Subcutaneous abdominal adipose tissue (tissue), 5 donors: ENCODE data around the gene HHLA2.
A peak's percentile ranks its signal among the peaks of the same experiment; 100 is the strongest.
"Not testable (repeated sequence)": the region's sequence is repeated elsewhere in the genome, so short reads cannot be mapped to it uniquely, and the experiment has no call there.

Source experiments
- H3K27ac ChIP-seq: one replicate; pipeline ENCODE4 v1.7.0; 2013; ENCODE audit warnings: low read depth, mild to moderate bottlenecking, inconsistent platforms, low read length, moderate library complexity
- H3K27me3 ChIP-seq, 5 donors: one replicate each; pipeline ENCODE4 v1.7.0; 2013; ENCODE audit warnings: low read length in 5 of 5, inconsistent platforms in 1 of 5; ENCODE audit not compliant: control insufficient read depth in 5 of 5, insufficient read depth in 4 of 5
- H3K36me3 ChIP-seq, 5 donors: one replicate each; pipeline ENCODE4 v1.7.0; 2013; ENCODE audit warnings: low read length in 5 of 5; ENCODE audit not compliant: control insufficient read depth in 5 of 5, insufficient read depth in 5 of 5
- H3K4me1 ChIP-seq, 5 donors: one replicate each; pipeline ENCODE4 v1.7.0; 2013; ENCODE audit warnings: low read length in 5 of 5, mild to moderate bottlenecking in 3 of 5, moderate library complexity in 1 of 5; ENCODE audit not compliant: control insufficient read depth in 5 of 5, insufficient read depth in 5 of 5
- H3K4me3 ChIP-seq, 5 donors: one replicate each; pipeline ENCODE4 v1.7.0; 2013; ENCODE audit warnings: low read length in 5 of 5, low read depth in 1 of 5
- H3K9ac ChIP-seq, 5 donors: one replicate each; pipeline ENCODE4 v1.7.0; 2013; ENCODE audit warnings: low read length in 5 of 5, mild to moderate bottlenecking in 4 of 5, moderate library complexity in 3 of 5
- H3K9me3 ChIP-seq, 5 donors: one replicate each; pipeline ENCODE4 v1.7.0; 2013; ENCODE audit warnings: low read length in 5 of 5; ENCODE audit not compliant: control insufficient read depth in 5 of 5
- donor health status: healthy.
- donor health status: healthy.
- donor health status: healthy.
- donor health status: healthy.
- donor health status: healthy.

Gene HHLA2

GRCh38 chr3:108296239-108296638 lies at the start of gene HHLA2:
Gene HHLA2 (plus strand): TSS chr3:108296548. CDS start chr3:108351814, 55,266 bp downstream.
- H3K9ac ChIP-seq: no peak within 1 kb of the TSS

GRCh38 chr3:108250626-108251025 lies 45.7 kb upstream of the HHLA2 start:
- Histone ChIP-seq H3K9me3 (no peaks in the 10 kb centered on the region), H3K27ac (no peak overlapping the region), H3K36me3 (no peaks in the 10 kb centered on the region), H3K4me1 (no peaks in the 10 kb centered on the region), H3K27me3 (no peaks in the 10 kb centered on the region), H3K9ac (no peak overlapping the region), H3K4me3 (no peak overlapping the region)

More at GRCh38 chr3:108296239-108296638, at the start of gene HHLA2:
- H3K27me3 ChIP-seq: no peaks in the 10 kb centered on the region
- H3K4me3 ChIP-seq: no peak within 1 kb of the TSS
- H3K27ac ChIP-seq: no peak within 1 kb of the TSS
- peaks cover 0 to 3% (median 0%) of the 10 kb centered on the region in 5 donors for H3K4me1 ChIP-seq
- H3K36me3 ChIP-seq: no peaks in the 10 kb centered on the region
- no peaks in the 10 kb centered on the region for H3K9me3 ChIP-seq

GRCh38 chr3:108251265-108251664 lies 45.1 kb upstream of the HHLA2 start:
- Histone ChIP-seq H3K4me1 (no peaks in the 10 kb centered on the region), H3K9ac (no peak overlapping the region), H3K4me3 (no peak overlapping the region), H3K9me3 (no peaks in the 10 kb centered on the region), H3K36me3 (no peaks in the 10 kb centered on the region), H3K27me3 (no peaks in the 10 kb centered on the region), H3K27ac (no peak overlapping the region)

- no peak overlapping the region for H3K4me3 ChIP-seq
- H3K9ac ChIP-seq: no peak overlapping the region
- no peaks in the 10 kb centered on the region for H3K27me3 ChIP-seq
- no peaks in the 10 kb centered on the region for H3K4me1 ChIP-seq
- H3K9me3 ChIP-seq: no peaks in the 10 kb centered on the region
- H3K36me3 ChIP-seq: no peaks in the 10 kb centered on the region
- no peak overlapping the region for H3K27ac ChIP-seq
These were observed 44.5 kb upstream of the HHLA2 start for GRCh38 chr3:108251844-108252243.

GRCh38 chr3:108255131-108255530 lies 41.2 kb upstream of the HHLA2 start:
- H3K9ac ChIP-seq: no peak overlapping the region
- no peaks in the 10 kb centered on the region for H3K27me3 ChIP-seq
- H3K27ac ChIP-seq: no peak overlapping the region
- H3K36me3 ChIP-seq: no peaks in the 10 kb centered on the region
- H3K9me3 ChIP-seq: no peaks in the 10 kb centered on the region
- no peak overlapping the region for H3K4me3 ChIP-seq
- H3K4me1 ChIP-seq: no peaks in the 10 kb centered on the region

GRCh38 chr3:108264534-108265298 lies 31.6 kb upstream of the HHLA2 start:
- not testable (repeated sequence) for H3K4me1 ChIP-seq, H3K9me3 ChIP-seq, H3K27ac ChIP-seq, H3K9ac ChIP-seq, H3K4me3 ChIP-seq, H3K36me3 ChIP-seq, H3K27me3 ChIP-seq

- not testable (repeated sequence) for H3K4me1 ChIP-seq, H3K4me3 ChIP-seq, H3K36me3 ChIP-seq, H3K27ac ChIP-seq, H3K9me3 ChIP-seq, H3K27me3 ChIP-seq, H3K9ac ChIP-seq
These were observed 28.1 kb upstream of the HHLA2 start for GRCh38 chr3:108268235-108268634.

GRCh38 chr3:108271626-108272025 lies 24.7 kb upstream of the HHLA2 start:
- H3K9ac ChIP-seq: no peak overlapping the region
- H3K9me3 ChIP-seq: no peaks in the 10 kb centered on the region
- no peak overlapping the region for H3K4me3 ChIP-seq
- no peaks in the 10 kb centered on the region for H3K36me3 ChIP-seq
- no peak overlapping the region for H3K27ac ChIP-seq
- no peaks in the 10 kb centered on the region for H3K4me1 ChIP-seq
- H3K27me3 ChIP-seq: no peaks in the 10 kb centered on the region

GRCh38 chr3:108279066-108279465 lies 17.3 kb upstream of the HHLA2 start:
- H3K4me1 ChIP-seq, H3K36me3 ChIP-seq, H3K27me3 ChIP-seq, H3K4me3 ChIP-seq, H3K27ac ChIP-seq, H3K9ac ChIP-seq: not testable (repeated sequence)
- H3K9me3 ChIP-seq: peaks cover 3 to 23% (median 17%) of the 10 kb centered on the region in 5 donors

GRCh38 chr3:108280476-108280875 lies 15.9 kb upstream of the HHLA2 start:
- peaks cover 3 to 23% (median 17%) of the 10 kb centered on the region in 5 donors for H3K9me3 ChIP-seq
- H3K27me3 ChIP-seq: no peaks in the 10 kb centered on the region
- H3K27ac ChIP-seq: no peak overlapping the region
- H3K36me3 ChIP-seq: no peaks in the 10 kb centered on the region
- no peaks in the 10 kb centered on the region for H3K4me1 ChIP-seq
- no peak overlapping the region for H3K9ac ChIP-seq
- peak overlapping the region in 2 of 5 donors; percentile 11 to 31 for H3K4me3 ChIP-seq
